Measurements from ENCODE around the gene FBXO36.
"Not testable (repeated sequence)": the region's sequence is repeated elsewhere in the genome, so short reads cannot be mapped to it uniquely, and the experiment has no call there.

Gene FBXO36
- 2.4 reads per million, percentile 7 among the genes with 10 or more reads in this experiment for total RNA-seq

GRCh38 chr2:229922449-229923386 is at the start of gene FBXO36:
TSS of gene FBXO36 (plus strand) at chr2:229922503. CDS start at chr2:229922514, 11 bp downstream.
- DNase-seq = peak; percentile 86

- DNase-seq = no peak
Observed at GRCh38 chr2:229873123-229873581, 49.2 kb upstream of the FBXO36 start.

GRCh38 chr2:229874647-229875046 is 47.7 kb upstream of the FBXO36 start:
- no peak for DNase-seq

GRCh38 chr2:229875549-229875948 is 46.8 kb upstream of the FBXO36 start:
- DNase-seq = no peak

GRCh38 chr2:229879191-229879950 is 42.9 kb upstream of the FBXO36 start:
- DNase-seq = no peak

- no peak for DNase-seq
Observed at GRCh38 chr2:229880892-229881586, 41.3 kb upstream of the FBXO36 start.

GRCh38 chr2:229882583-229882982 is 39.7 kb upstream of the FBXO36 start:
- no peak for DNase-seq

- no peak for DNase-seq
Observed at GRCh38 chr2:229884775-229885699, 37.3 kb upstream of the FBXO36 start.

- DNase-seq = no peak
Observed at GRCh38 chr2:229887441-229887840, 34.9 kb upstream of the FBXO36 start.

- DNase-seq = no peak
Observed at GRCh38 chr2:229888031-229888430, 34.3 kb upstream of the FBXO36 start.

- DNase-seq = no peak
Observed at GRCh38 chr2:229889023-229889422, 33.3 kb upstream of the FBXO36 start.

- DNase-seq = no peak
Observed at GRCh38 chr2:229896857-229897256, 25.4 kb upstream of the FBXO36 start.

GRCh38 chr2:229899604-229900003 is 22.7 kb upstream of the FBXO36 start:
- DNase-seq = no peak

- no peak for DNase-seq
Observed at GRCh38 chr2:229900012-229900411, 22.3 kb upstream of the FBXO36 start.

- not testable (repeated sequence) for DNase-seq
Observed at GRCh38 chr2:229900514-229900913, 21.8 kb upstream of the FBXO36 start.

- DNase-seq = no peak
Observed at GRCh38 chr2:229901819-229902218, 20.5 kb upstream of the FBXO36 start.

GRCh38 chr2:229903037-229903436 is 19.3 kb upstream of the FBXO36 start:
- no peak for DNase-seq

- no peak for DNase-seq
Observed at GRCh38 chr2:229905601-229906000, 16.7 kb upstream of the FBXO36 start.

GRCh38 chr2:229909090-229909489 is 13.2 kb upstream of the FBXO36 start:
- DNase-seq = no peak

- no peak for DNase-seq
Observed at GRCh38 chr2:229910147-229910831, 12.0 kb upstream of the FBXO36 start.

- DNase-seq = no peak
Observed at GRCh38 chr2:229910832-229911412, 11.4 kb upstream of the FBXO36 start.

All from effector CD4-positive, alpha-beta T cell (primary cell).